IMR-90 (cell line): ENCODE data around the gene ARHGAP45. TPM values are rescaled to one million over a fixed set of nuclear protein-coding genes. Genes with fewer than 3 reads are reported as not detected.
A peak's percentile ranks its signal among the peaks of the same experiment; 100 is the strongest.

Experiments
- ATAC-seq: fragments of 200-7000 bp; cut with Tn5 transposase; 2 replicates; pipeline ENCODE4 v1.9.1; 2020; ENCODE audit warnings: low read depth, mild to moderate bottlenecking, moderate library complexity
- BruUV-seq: library from RNA; stranded (reverse); fragments of 400-500 nt; replicated peaks from 2 replicates; lab custom pipeline; 2021; lab: Mats Ljungman, UMichigan
- CTCF ChIA-PET: fragments of 300-600 bp; formaldehyde crosslinking; extraction: SDS; loops from one replicate; lab custom pipeline; 2021; ENCODE audit warnings: antibody characterized with exemption; lab: Yijun Ruan, JAX
- POLR2A ChIA-PET: fragments of 300-600 bp; sonication (Branson Sonifier 250); formaldehyde crosslinking; loops from one replicate; lab custom pipeline; 2022; ENCODE audit warnings: antibody characterized with exemption; ENCODE audit not compliant: unreplicated experiment; lab: Charles Lee
- DNase-seq: peaks from one replicate; pipeline ENCODE4 v3.0.0; 2013
- H2AFZ ChIP-seq: replicated peaks from 2 replicates; pipeline ENCODE3; 2013; ENCODE audit warnings: low read length, mild to moderate bottlenecking; ENCODE audit not compliant: poor library complexity
- H2AK5ac ChIP-seq: 2 replicates; pipeline ENCODE4 v1.6.1; 2013; ENCODE audit warnings: low read depth, low read length, inconsistent platforms
- H2AK9ac ChIP-seq: replicated peaks from 2 replicates; pipeline ENCODE3; 2013; ENCODE audit warnings: mild to moderate bottlenecking, low read depth, low read length, moderate library complexity; ENCODE audit not compliant: poor library complexity
- H2BK120ac ChIP-seq: 2 replicates; pipeline ENCODE4 v1.6.1; 2013; ENCODE audit warnings: low read depth, low read length, inconsistent platforms
- H2BK15ac ChIP-seq: 3 replicates; pipeline ENCODE4 v1.6.1; 2013; ENCODE audit warnings: low read depth, low read length, inconsistent platforms
- H2BK20ac ChIP-seq: 2 replicates; pipeline ENCODE4 v1.6.1; 2013; ENCODE audit warnings: low read depth, mild to moderate bottlenecking, inconsistent platforms, low read length, moderate library complexity
- H2BK5ac ChIP-seq: 2 replicates; pipeline ENCODE4 v1.6.1; 2013; ENCODE audit warnings: mild to moderate bottlenecking, low read depth, low read length, inconsistent platforms; ENCODE audit not compliant: poor library complexity, severe bottlenecking
- H3K14ac ChIP-seq: replicated peaks from 2 replicates; pipeline ENCODE4 v1.6.1; 2013; ENCODE audit warnings: low read depth, low read length, inconsistent platforms
- H3K18ac ChIP-seq: 2 replicates; pipeline ENCODE4 v1.6.1; 2013; ENCODE audit warnings: low read depth, low read length, control low read depth
- H3K23ac ChIP-seq: 2 replicates; pipeline ENCODE4 v1.6.1; 2013; ENCODE audit warnings: low read depth, low read length, inconsistent platforms
- H3K27ac ChIP-seq: 2 replicates; pipeline ENCODE4 v1.5.1; 2013; ENCODE audit warnings: mild to moderate bottlenecking, control low read depth, low read length; ENCODE audit not compliant: insufficient read depth
- H3K27me3 ChIP-seq: 2 replicates; pipeline ENCODE4 v1.6.1; 2013; ENCODE audit warnings: low read length; ENCODE audit not compliant: control insufficient read depth, insufficient read depth
- H3K36me3 ChIP-seq: 2 replicates; pipeline ENCODE4 v1.6.1; 2013; ENCODE audit warnings: low read length, mixed read lengths; ENCODE audit not compliant: control insufficient read depth, insufficient read depth
- H3K4ac ChIP-seq: 2 replicates; pipeline ENCODE4 v1.6.1; 2013; ENCODE audit warnings: low read depth, low read length, inconsistent platforms
- H3K4me1 ChIP-seq: 2 replicates; pipeline ENCODE4 v1.6.1; 2013; ENCODE audit warnings: low read length, mixed read lengths; ENCODE audit not compliant: control insufficient read depth, insufficient read depth
- H3K4me2 ChIP-seq: 2 replicates; pipeline ENCODE4 v1.6.1; 2013; ENCODE audit warnings: low read depth, mild to moderate bottlenecking, control low read depth, low read length, moderate library complexity
- H3K4me3 ChIP-seq: 2 replicates; pipeline ENCODE4 v1.5.1; 2013; ENCODE audit warnings: low read depth, mild to moderate bottlenecking, control low read depth, low read length, moderate library complexity; ENCODE audit not compliant: insufficient read depth
- H3K56ac ChIP-seq: 2 replicates; pipeline ENCODE4 v1.6.1; 2013; ENCODE audit warnings: low read length, inconsistent platforms; ENCODE audit not compliant: insufficient read depth; ENCODE audit errors: extremely low read depth
- H3K79me1 ChIP-seq, 2 experiments: 2 replicates each; pipeline ENCODE4 v1.6.1; 2013; ENCODE audit warnings: low read length in 2 of 2, inconsistent platforms in 1 of 2, low read depth in 1 of 2
- H3K9ac ChIP-seq: 2 replicates; pipeline ENCODE4 v1.6.1; 2013; ENCODE audit warnings: low read depth, low read length, control low read depth
- H3K9me1 ChIP-seq: 2 replicates; pipeline ENCODE4 v1.6.1; 2013; ENCODE audit warnings: low read length, inconsistent platforms; ENCODE audit not compliant: insufficient read depth
- H3K9me3 ChIP-seq: 2 replicates; pipeline ENCODE4 v1.6.1; 2013; ENCODE audit warnings: low read length; ENCODE audit not compliant: control insufficient read depth, insufficient read depth
- H4K20me1 ChIP-seq: 2 replicates; pipeline ENCODE4 v1.6.1; 2013; ENCODE audit warnings: low read length, inconsistent platforms; ENCODE audit not compliant: insufficient read depth
- H4K5ac ChIP-seq: 2 replicates; pipeline ENCODE4 v1.6.1; 2013; ENCODE audit warnings: mild to moderate bottlenecking, low read depth, low read length, control low read depth
- H4K8ac ChIP-seq, 2 experiments: 2 replicates each; pipeline ENCODE4 v1.6.1; 2013; ENCODE audit warnings: low read depth in 2 of 2, low read length in 2 of 2, control low read depth in 1 of 2, inconsistent platforms in 1 of 2
- H4K91ac ChIP-seq: 2 replicates; pipeline ENCODE4 v1.6.1; 2013; ENCODE audit warnings: low read depth, low read length, inconsistent platforms; ENCODE audit not compliant: insufficient read depth
- BHLHE40 ChIP-seq: fragments of 150-350 bp; IDR thresholded peaks from 2 replicates; pipeline ENCODE4 v1.6.1; 2016; ENCODE audit warnings: mild to moderate bottlenecking, low read depth, low read length
- CTCF ChIP-seq: conservative IDR thresholded peaks from 2 replicates; pipeline ENCODE4 v1.5.1; 2012; ENCODE audit warnings: mild to moderate bottlenecking, low read depth, low read length, improper control_type of control experiment
- MAZ ChIP-seq: IDR thresholded peaks from 2 replicates; pipeline ENCODE4 v1.6.1; 2012; ENCODE audit warnings: low read depth, mild to moderate bottlenecking, low read length, improper control_type of control experiment, moderate library complexity, borderline replicate concordance
- MXI1 ChIP-seq: IDR thresholded peaks from 2 replicates; pipeline ENCODE4 v1.6.1; 2012; ENCODE audit warnings: low read depth, mild to moderate bottlenecking, low read length, moderate library complexity, borderline replicate concordance
- RAD21 ChIP-seq: IDR thresholded peaks from 2 replicates; pipeline ENCODE4 v1.6.1; 2012; ENCODE audit warnings: low read length, improper control_type of control experiment
- RCOR1 ChIP-seq: IDR thresholded peaks from 2 replicates; pipeline ENCODE4 v1.6.1; 2012; ENCODE audit warnings: mild to moderate bottlenecking, low read length, improper control_type of control experiment; ENCODE audit not compliant: insufficient replicate concordance
- SMC3 ChIP-seq: fragments of 150-350 bp; IDR thresholded peaks from 2 replicates; pipeline ENCODE4 v1.6.1; 2016; ENCODE audit warnings: low read depth, mild to moderate bottlenecking, antibody characterized with exemption, low read length, moderate library complexity
- WGBS, 2 experiments: methylation state at CpG; one replicate each; pipeline versions ENCODE4 v1.1.5 to v1.1.7; 2013; ENCODE audit warnings: missing lambda C conversion rate in 2 of 2; ENCODE audit not compliant: insufficient read length in 1 of 2; ENCODE audit errors: extremely low coverage in 2 of 2; 5-methylcytosine and 5-hydroxymethylcytosine counted together
- dilution Hi-C: fragments of 300-500 bp; cut with HindIII; formaldehyde crosslinking; loops from one replicate; pipeline ENCODE4 v1.14.3; 2018; ENCODE audit warnings: low sequenced_read_pairs; ENCODE audit not compliant: unreplicated experiment
- in situ Hi-C: fragments of 300-500 bp; cut with MboI; formaldehyde crosslinking; loops from 3 replicates; pipeline ENCODE4 v1.14.3; 2019; ENCODE audit warnings: low sequenced_read_pairs, inconsistent platforms, mixed read lengths
- intact Hi-C: fragments of 100-400 bp; cut with micrococcal nuclease; formaldehyde crosslinking; loops from 2 replicates; pipeline ENCODE4 v1.10.0; 2022
- polyA plus RNA-seq, 3 experiments: library from polyadenylated mRNA; depleted of rRNA; stranded (reverse); fragments of >200 nt; gene quantifications; 2 replicates each; pipeline ENCODE4 v1.2.3, GENCODE V29; 2012; ENCODE audit warnings: low replicate concordance in 1 of 3
- total RNA-seq: library from RNA; depleted of rRNA; stranded (reverse); fragments of >200 nt; gene quantifications from 2 replicates; pipeline ENCODE4 v1.2.3, GENCODE V29; 2012

ARHGAP45 gene
- total and polyA plus RNA-seq, 2 of the 4 experiments (the other 2 are of a cell fraction), result 1.3 to 1.7 TPM

- peaks cover 11 to 22% of the 10 kb centered on the region in 2 experiments for H3K79me1 ChIP-seq
- peaks cover 25% of the 10 kb centered on the region for H4K20me1 ChIP-seq
- in situ Hi-C loops (no loop called here), intact Hi-C loops (loop anchor here (2.0 to 5.0 kb wide), 2 partner anchors 63 to 79 kb away; no protein-coding TSS in a partner anchor), dilution Hi-C loops (no loop called here)
- H2AK5ac ChIP-seq, result peak overlapping the region; percentile 90
- peaks cover 78% of the 10 kb centered on the region for H3K36me3 ChIP-seq
- H2BK20ac ChIP-seq, result peak overlapping the region; percentile 37
- H3K4ac ChIP-seq, result peak overlapping the region; percentile 86
- H2AFZ ChIP-seq, result peak overlapping the region; percentile 67
- no peak overlapping the region for H3K23ac ChIP-seq
- H4K8ac ChIP-seq, result peak overlapping the region in 1 of 2 experiments; percentile 72; a peak in 3 of 4 replicates
- peak overlapping the region; percentile 35; the same call in 1 of the 2 replicates for H3K9ac ChIP-seq
- ATAC-seq (peak; percentile 93), DNase-seq (peak; percentile 94)
- peak overlapping the region; percentile 97 for H2AK9ac ChIP-seq
- POLR2A ChIA-PET, result interaction anchor here (0.5 kb wide), 1 partner anchor 14 kb away, joined by 6 read pairs; no protein-coding TSS in a partner anchor
- 31% methylated on average over 19 of the region's 44 CpGs; no CpG with 5 or more reads in 1 of the 2 experiments for WGBS, 2 experiments
- peak overlapping the region; percentile 30; the same call in 1 of the 2 replicates for H3K4me2 ChIP-seq
- no peak overlapping the region for H3K4me3 ChIP-seq
- H4K5ac ChIP-seq, result peak overlapping the region; percentile 62
- H3K27ac ChIP-seq, result peak overlapping the region; percentile 74
- peak overlapping the region; percentile 58 for H3K14ac ChIP-seq
- CTCF ChIA-PET, result interaction anchor here (0.6 to 1.5 kb wide), 15 partner anchors 9 to 162 kb away, joined by 3 to 12 read pairs (median 4); partner anchors contain the start of genes CBARP, FAM174C and SBNO2
- H4K91ac ChIP-seq, result no peak overlapping the region; the same call in 1 of the 2 replicates
- H3K9me3 ChIP-seq, result no peaks in the 10 kb centered on the region
- no TSS peak for BruUV-seq
- TF ChIP-seq RCOR1 (no peak), MXI1 (0 out of 2 replicates have a peak, but pooled peaks have one; percentile 12), MAZ (peak; percentile 93), CTCF (peak; percentile 82), SMC3 (peak; percentile 73), BHLHE40 (no peak), RAD21 (peak; percentile 76)
- peaks cover 11% of the 10 kb centered on the region for H3K4me1 ChIP-seq
- H2BK5ac ChIP-seq, result peak overlapping the region; percentile 85
- H3K27me3 ChIP-seq, result no peaks in the 10 kb centered on the region
- no peak overlapping the region for H2BK15ac ChIP-seq
- H3K18ac ChIP-seq, result no peak overlapping the region
- 0 out of 2 replicates have a peak overlapping the region, but pooled peaks have one; percentile 29 for H2BK120ac ChIP-seq
- H3K9me1 ChIP-seq, result no peaks in the 10 kb centered on the region
- no peak overlapping the region for H3K56ac ChIP-seq
Observed at GRCh38 chr19:1113030-1113985, 46.3 kb downstream of the ARHGAP45 start.
